Measurements from ENCODE around the gene ANKS6.

The ANKS6 gene

GRCh38 chr9:98796364-98797101, at the start of gene ANKS6:
Gene ANKS6 (minus strand): TSS chr9:98796555. CDS start chr9:98796491, 64 bp downstream.
- peak; percentile 61 to 68 for DNase-seq

GRCh38 chr9:98846081-98846480, 49.7 kb upstream of the ANKS6 start:
- DNase-seq: no peak

- DNase-seq: no peak
Observed at GRCh38 chr9:98842510-98842909, 46.2 kb upstream of the ANKS6 start.

- no peak for DNase-seq
Observed at GRCh38 chr9:98839724-98840123, 43.4 kb upstream of the ANKS6 start.

- no peak for DNase-seq
Observed at GRCh38 chr9:98838868-98839565, 42.7 kb upstream of the ANKS6 start.

GRCh38 chr9:98838155-98838867, 42.0 kb upstream of the ANKS6 start:
- no peak for DNase-seq

- no peak for DNase-seq
Observed at GRCh38 chr9:98837516-98837915, 41.2 kb upstream of the ANKS6 start.

- DNase-seq: no peak
Observed at GRCh38 chr9:98836206-98836605, 39.9 kb upstream of the ANKS6 start.

GRCh38 chr9:98834386-98834785, 38.0 kb upstream of the ANKS6 start:
- no peak for DNase-seq

GRCh38 chr9:98833090-98833956, 37.0 kb upstream of the ANKS6 start:
- DNase-seq: no peak

GRCh38 chr9:98832768-98833089, 36.4 kb upstream of the ANKS6 start:
- no peak for DNase-seq

- DNase-seq: no peak
Observed at GRCh38 chr9:98831696-98832095, 35.3 kb upstream of the ANKS6 start.

GRCh38 chr9:98830554-98830953, 34.2 kb upstream of the ANKS6 start:
- DNase-seq: no peak

- no peak for DNase-seq
Observed at GRCh38 chr9:98829766-98830165, 33.4 kb upstream of the ANKS6 start.

GRCh38 chr9:98826716-98827115, 30.4 kb upstream of the ANKS6 start:
- no peak for DNase-seq

GRCh38 chr9:98825414-98825813, 29.1 kb upstream of the ANKS6 start:
- DNase-seq: no peak

- no peak for DNase-seq
Observed at GRCh38 chr9:98823666-98824334, 27.4 kb upstream of the ANKS6 start.

GRCh38 chr9:98822661-98823060, 26.3 kb upstream of the ANKS6 start:
- DNase-seq: no peak

GRCh38 chr9:98821831-98822230, 25.5 kb upstream of the ANKS6 start:
- no peak for DNase-seq

- no peak for DNase-seq
Observed at GRCh38 chr9:98819231-98819630, 22.9 kb upstream of the ANKS6 start.

- no peak for DNase-seq
Observed at GRCh38 chr9:98818764-98819163, 22.4 kb upstream of the ANKS6 start.

- no peak for DNase-seq
Observed at GRCh38 chr9:98815391-98815951, 19.1 kb upstream of the ANKS6 start.

All from Kasumi-1 (cell line).